WTC11 (cell line): ENCODE data around the gene EML2. TPM values are rescaled to one million over a fixed set of nuclear protein-coding genes. Genes with fewer than 3 reads are reported as not detected.
A peak's percentile ranks its signal among the peaks of the same experiment; 100 is the strongest.

ENCODE experiments used
- CBFB ChIP-seq: sonication (generic); formaldehyde crosslinking; IDR thresholded peaks from 2 replicates; pipeline ENCODE4 v1.8.1; 2022; ENCODE audit warnings: mild to moderate bottlenecking, low read depth, missing genetic modification reagents
- EMX1 ChIP-seq: fragments of 250-450 bp; sonication (Bioruptor Pico); IDR thresholded peaks from 2 replicates; pipeline ENCODE4 v1.8.0; 2021; ENCODE audit warnings: mild to moderate bottlenecking
- ETV6 ChIP-seq: sonication (generic); formaldehyde crosslinking; IDR thresholded peaks from 2 replicates; pipeline ENCODE4 v1.8.1; 2022; ENCODE audit warnings: mild to moderate bottlenecking, missing genetic modification reagents
- FOXJ3 ChIP-seq: sonication (generic); formaldehyde crosslinking; IDR thresholded peaks from 2 replicates; pipeline ENCODE4 v1.9.0; 2021; ENCODE audit warnings: missing genetic modification reagents, mild to moderate bottlenecking, borderline replicate concordance
- FOXK1 ChIP-seq: sonication (generic); formaldehyde crosslinking; IDR thresholded peaks from 2 replicates; pipeline ENCODE4 v1.8.0; 2022; ENCODE audit warnings: mild to moderate bottlenecking, moderate library complexity, missing genetic modification reagents
- NFYB ChIP-seq: sonication (generic); formaldehyde crosslinking; conservative IDR thresholded peaks from 2 replicates; pipeline ENCODE4 v1.8.0; 2022; ENCODE audit warnings: low read depth, missing genetic modification reagents
- NR1H2 ChIP-seq: sonication (generic); formaldehyde crosslinking; IDR thresholded peaks from 2 replicates; pipeline ENCODE4 v1.9.0; 2021; ENCODE audit warnings: mild to moderate bottlenecking, moderate library complexity, missing genetic modification reagents
- SP1 ChIP-seq: sonication (generic); formaldehyde crosslinking; conservative IDR thresholded peaks from 2 replicates; pipeline ENCODE4 v1.8.1; 2022; ENCODE audit warnings: missing genetic modification reagents
- TEAD1 ChIP-seq: sonication (generic); formaldehyde crosslinking; IDR thresholded peaks from 2 replicates; pipeline ENCODE4 v1.8.0; 2022; ENCODE audit warnings: mild to moderate bottlenecking, missing genetic modification reagents
- TP53 ChIP-seq: sonication (generic); formaldehyde crosslinking; IDR thresholded peaks from 2 replicates; pipeline ENCODE4 v1.8.1; 2023; ENCODE audit warnings: mild to moderate bottlenecking, missing genetic modification reagents
- ZNF263 ChIP-seq: sonication (generic); formaldehyde crosslinking; IDR thresholded peaks from 2 replicates; pipeline ENCODE4 v1.8.1; 2022; ENCODE audit warnings: low read depth, mild to moderate bottlenecking, moderate library complexity, missing genetic modification reagents
- total RNA-seq: library from RNA; stranded (reverse); gene quantifications from 3 replicates; pipeline ENCODE4 v1.2.3, GENCODE V29; 2021
- TF ChIP-seq, protein P1 (sequence below): fragments of 250-450 bp; sonication (Bioruptor Pico); IDR thresholded peaks from 2 replicates; pipeline ENCODE4 v1.9.0; 2021; ENCODE audit warnings: mild to moderate bottlenecking
- TF ChIP-seq, protein P2 (sequence below): sonication (generic); formaldehyde crosslinking; IDR thresholded peaks from 2 replicates; pipeline ENCODE4 v1.8.1; 2022; ENCODE audit warnings: mild to moderate bottlenecking, moderate library complexity, missing genetic modification reagents
- TF ChIP-seq, protein P3 (sequence below): sonication (generic); formaldehyde crosslinking; IDR thresholded peaks from 2 replicates; pipeline ENCODE4 v1.8.1; 2023; ENCODE audit warnings: mild to moderate bottlenecking, missing genetic modification reagents, moderate library complexity
- TF ChIP-seq, protein P4 (sequence below): sonication (generic); formaldehyde crosslinking; IDR thresholded peaks from 2 replicates; pipeline ENCODE4 v1.8.0; 2022; ENCODE audit warnings: mild to moderate bottlenecking, missing genetic modification reagents
- TF ChIP-seq, protein P5 (sequence below): sonication (generic); formaldehyde crosslinking; IDR thresholded peaks from 2 replicates; pipeline ENCODE4 v1.8.0; 2022; ENCODE audit warnings: missing genetic modification reagents
- TF ChIP-seq, protein P6 (sequence below): sonication (generic); formaldehyde crosslinking; IDR thresholded peaks from 2 replicates; pipeline ENCODE4 v1.8.0; 2023; ENCODE audit warnings: missing genetic modification reagents

EML2 gene
- total RNA-seq, 1 experiment from 2014 or later: 63.3 TPM

DNA sequence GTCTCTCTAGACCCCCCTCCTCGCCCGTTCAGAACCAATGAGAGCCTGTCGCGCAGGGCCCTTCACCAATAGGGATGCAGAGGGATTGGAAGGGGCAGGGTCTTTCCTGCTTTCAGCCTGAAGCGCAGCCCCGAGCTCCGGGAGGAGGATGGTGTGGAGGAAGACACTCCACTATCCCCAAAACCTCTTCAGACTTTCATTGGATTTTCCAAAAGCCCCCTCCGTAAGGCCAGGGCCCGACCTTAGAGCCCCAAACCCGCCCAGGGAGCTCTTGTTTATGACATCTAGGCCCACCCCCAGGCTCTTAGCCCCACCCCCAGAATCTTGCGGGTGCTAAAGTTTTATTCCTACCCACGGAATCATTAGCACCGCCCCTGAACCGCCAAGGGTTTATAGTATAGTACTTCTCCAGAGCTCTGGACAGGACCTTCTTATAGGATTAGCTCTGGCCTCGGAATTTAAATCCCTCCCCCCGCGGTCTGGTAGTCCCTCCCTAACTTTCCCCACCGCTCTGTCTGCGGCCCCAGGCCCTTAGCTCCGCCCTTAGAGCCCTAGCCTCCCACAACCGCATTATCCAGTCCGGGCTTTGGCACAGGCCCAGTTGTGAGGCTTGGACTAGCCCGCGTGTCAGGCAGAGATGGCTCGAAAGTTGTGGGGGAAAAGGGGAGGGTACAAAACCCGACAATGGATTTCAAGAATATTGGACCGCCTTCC, 6.6 kb upstream of the EML2 start (continued):
- TF ChIP-seq ZNF263 (no peak), EMX1 (no peak; the same call in 1 of the 2 replicates), ETV6 (CRISPR knock-in tag) (no peak), SP1 (CRISPR knock-in tag) (peak; percentile 91), FOXK1 (CRISPR knock-in tag) (0 out of 2 replicates have a peak, but pooled peaks have one; percentile 56), NR1H2 (CRISPR knock-in tag) (no peak), NFYB (CRISPR knock-in tag) (peak; percentile 94), FOXJ3 (no peak), TEAD1 (CRISPR knock-in tag) (no peak), CBFB (CRISPR knock-in tag) (no peak), TP53 (CRISPR knock-in tag) (no peak)
- TF ChIP-seq, protein P1, sequence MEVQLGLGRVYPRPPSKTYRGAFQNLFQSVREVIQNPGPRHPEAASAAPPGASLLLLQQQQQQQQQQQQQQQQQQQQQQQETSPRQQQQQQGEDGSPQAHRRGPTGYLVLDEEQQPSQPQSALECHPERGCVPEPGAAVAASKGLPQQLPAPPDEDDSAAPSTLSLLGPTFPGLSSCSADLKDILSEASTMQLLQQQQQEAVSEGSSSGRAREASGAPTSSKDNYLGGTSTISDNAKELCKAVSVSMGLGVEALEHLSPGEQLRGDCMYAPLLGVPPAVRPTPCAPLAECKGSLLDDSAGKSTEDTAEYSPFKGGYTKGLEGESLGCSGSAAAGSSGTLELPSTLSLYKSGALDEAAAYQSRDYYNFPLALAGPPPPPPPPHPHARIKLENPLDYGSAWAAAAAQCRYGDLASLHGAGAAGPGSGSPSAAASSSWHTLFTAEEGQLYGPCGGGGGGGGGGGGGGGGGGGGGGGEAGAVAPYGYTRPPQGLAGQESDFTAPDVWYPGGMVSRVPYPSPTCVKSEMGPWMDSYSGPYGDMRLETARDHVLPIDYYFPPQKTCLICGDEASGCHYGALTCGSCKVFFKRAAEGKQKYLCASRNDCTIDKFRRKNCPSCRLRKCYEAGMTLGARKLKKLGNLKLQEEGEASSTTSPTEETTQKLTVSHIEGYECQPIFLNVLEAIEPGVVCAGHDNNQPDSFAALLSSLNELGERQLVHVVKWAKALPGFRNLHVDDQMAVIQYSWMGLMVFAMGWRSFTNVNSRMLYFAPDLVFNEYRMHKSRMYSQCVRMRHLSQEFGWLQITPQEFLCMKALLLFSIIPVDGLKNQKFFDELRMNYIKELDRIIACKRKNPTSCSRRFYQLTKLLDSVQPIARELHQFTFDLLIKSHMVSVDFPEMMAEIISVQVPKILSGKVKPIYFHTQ (CRISPR knock-in tag): no peak
- TF ChIP-seq, protein P2, sequence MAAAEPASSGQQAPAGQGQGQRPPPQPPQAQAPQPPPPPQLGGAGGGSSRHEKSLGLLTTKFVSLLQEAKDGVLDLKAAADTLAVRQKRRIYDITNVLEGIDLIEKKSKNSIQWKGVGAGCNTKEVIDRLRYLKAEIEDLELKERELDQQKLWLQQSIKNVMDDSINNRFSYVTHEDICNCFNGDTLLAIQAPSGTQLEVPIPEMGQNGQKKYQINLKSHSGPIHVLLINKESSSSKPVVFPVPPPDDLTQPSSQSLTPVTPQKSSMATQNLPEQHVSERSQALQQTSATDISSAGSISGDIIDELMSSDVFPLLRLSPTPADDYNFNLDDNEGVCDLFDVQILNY (CRISPR knock-in tag): no peak
- TF ChIP-seq, protein P3, sequence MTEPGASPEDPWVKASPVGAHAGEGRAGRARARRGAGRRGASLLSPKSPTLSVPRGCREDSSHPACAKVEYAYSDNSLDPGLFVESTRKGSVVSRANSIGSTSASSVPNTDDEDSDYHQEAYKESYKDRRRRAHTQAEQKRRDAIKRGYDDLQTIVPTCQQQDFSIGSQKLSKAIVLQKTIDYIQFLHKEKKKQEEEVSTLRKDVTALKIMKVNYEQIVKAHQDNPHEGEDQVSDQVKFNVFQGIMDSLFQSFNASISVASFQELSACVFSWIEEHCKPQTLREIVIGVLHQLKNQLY (CRISPR knock-in tag): no peak
- TF ChIP-seq, protein P4, sequence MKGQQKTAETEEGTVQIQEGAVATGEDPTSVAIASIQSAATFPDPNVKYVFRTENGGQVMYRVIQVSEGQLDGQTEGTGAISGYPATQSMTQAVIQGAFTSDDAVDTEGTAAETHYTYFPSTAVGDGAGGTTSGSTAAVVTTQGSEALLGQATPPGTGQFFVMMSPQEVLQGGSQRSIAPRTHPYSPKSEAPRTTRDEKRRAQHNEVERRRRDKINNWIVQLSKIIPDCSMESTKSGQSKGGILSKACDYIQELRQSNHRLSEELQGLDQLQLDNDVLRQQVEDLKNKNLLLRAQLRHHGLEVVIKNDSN (CRISPR knock-in tag): no peak
- TF ChIP-seq, protein P5, sequence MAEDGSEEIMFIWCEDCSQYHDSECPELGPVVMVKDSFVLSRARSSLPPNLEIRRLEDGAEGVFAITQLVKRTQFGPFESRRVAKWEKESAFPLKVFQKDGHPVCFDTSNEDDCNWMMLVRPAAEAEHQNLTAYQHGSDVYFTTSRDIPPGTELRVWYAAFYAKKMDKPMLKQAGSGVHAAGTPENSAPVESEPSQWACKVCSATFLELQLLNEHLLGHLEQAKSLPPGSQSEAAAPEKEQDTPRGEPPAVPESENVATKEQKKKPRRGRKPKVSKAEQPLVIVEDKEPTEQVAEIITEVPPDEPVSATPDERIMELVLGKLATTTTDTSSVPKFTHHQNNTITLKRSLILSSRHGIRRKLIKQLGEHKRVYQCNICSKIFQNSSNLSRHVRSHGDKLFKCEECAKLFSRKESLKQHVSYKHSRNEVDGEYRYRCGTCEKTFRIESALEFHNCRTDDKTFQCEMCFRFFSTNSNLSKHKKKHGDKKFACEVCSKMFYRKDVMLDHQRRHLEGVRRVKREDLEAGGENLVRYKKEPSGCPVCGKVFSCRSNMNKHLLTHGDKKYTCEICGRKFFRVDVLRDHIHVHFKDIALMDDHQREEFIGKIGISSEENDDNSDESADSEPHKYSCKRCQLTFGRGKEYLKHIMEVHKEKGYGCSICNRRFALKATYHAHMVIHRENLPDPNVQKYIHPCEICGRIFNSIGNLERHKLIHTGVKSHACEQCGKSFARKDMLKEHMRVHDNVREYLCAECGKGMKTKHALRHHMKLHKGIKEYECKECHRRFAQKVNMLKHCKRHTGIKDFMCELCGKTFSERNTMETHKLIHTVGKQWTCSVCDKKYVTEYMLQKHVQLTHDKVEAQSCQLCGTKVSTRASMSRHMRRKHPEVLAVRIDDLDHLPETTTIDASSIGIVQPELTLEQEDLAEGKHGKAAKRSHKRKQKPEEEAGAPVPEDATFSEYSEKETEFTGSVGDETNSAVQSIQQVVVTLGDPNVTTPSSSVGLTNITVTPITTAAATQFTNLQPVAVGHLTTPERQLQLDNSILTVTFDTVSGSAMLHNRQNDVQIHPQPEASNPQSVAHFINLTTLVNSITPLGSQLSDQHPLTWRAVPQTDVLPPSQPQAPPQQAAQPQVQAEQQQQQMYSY: peak; percentile 100
- TF ChIP-seq, protein P6, sequence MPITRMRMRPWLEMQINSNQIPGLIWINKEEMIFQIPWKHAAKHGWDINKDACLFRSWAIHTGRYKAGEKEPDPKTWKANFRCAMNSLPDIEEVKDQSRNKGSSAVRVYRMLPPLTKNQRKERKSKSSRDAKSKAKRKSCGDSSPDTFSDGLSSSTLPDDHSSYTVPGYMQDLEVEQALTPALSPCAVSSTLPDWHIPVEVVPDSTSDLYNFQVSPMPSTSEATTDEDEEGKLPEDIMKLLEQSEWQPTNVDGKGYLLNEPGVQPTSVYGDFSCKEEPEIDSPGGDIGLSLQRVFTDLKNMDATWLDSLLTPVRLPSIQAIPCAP: no peak
